MM.1S (cell line): Measurements from ENCODE around the gene NUP153.

Experiments
- DNase-seq: peaks from one replicate; pipeline ENCODE4 v3.0.0-alpha.2; 2015
- H2AFZ ChIP-seq: fragments of 300-600 bp; sonication (generic); 2 replicates; pipeline ENCODE4 v1.6.0; 2016; ENCODE audit warnings: antibody characterized with exemption, low read length
- H3F3A ChIP-seq: fragments of 300-600 bp; sonication (generic); 2 replicates; pipeline ENCODE4 v1.6.1; 2016; ENCODE audit warnings: mild to moderate bottlenecking, antibody characterized with exemption, low read length, moderate library complexity, mixed read lengths; ENCODE audit not compliant: insufficient read depth
- H3K27ac ChIP-seq: fragments of 300-600 bp; sonication (generic); 2 replicates; pipeline ENCODE4 v1.5.1; 2016; ENCODE audit warnings: mild to moderate bottlenecking, low read length
- H3K27me3 ChIP-seq: fragments of 300-600 bp; sonication (generic); replicated peaks from 2 replicates; pipeline ENCODE4 v1.6.0; 2016; ENCODE audit warnings: low read length; ENCODE audit not compliant: insufficient read depth
- H3K36me3 ChIP-seq: fragments of 300-600 bp; sonication (generic); replicated peaks from 2 replicates; pipeline ENCODE4 v1.6.1; 2016; ENCODE audit warnings: mild to moderate bottlenecking, low read length, mixed read lengths; ENCODE audit not compliant: insufficient read depth
- H3K4me1 ChIP-seq: fragments of 300-600 bp; sonication (generic); 2 replicates; pipeline ENCODE4 v1.6.1; 2016; ENCODE audit warnings: low read length, mixed read lengths
- H3K4me2 ChIP-seq: fragments of 300-600 bp; sonication (generic); 2 replicates; pipeline ENCODE4 v1.6.0; 2016; ENCODE audit warnings: low read depth, low read length
- H3K4me3 ChIP-seq: fragments of 300-600 bp; sonication (generic); 2 replicates; pipeline ENCODE4 v1.5.1; 2016; ENCODE audit warnings: low read length, mixed read lengths
- H3K79me2 ChIP-seq: fragments of 300-600 bp; sonication (generic); 2 replicates; pipeline ENCODE4 v1.6.1; 2016; ENCODE audit warnings: mixed run types, low read length, mixed read lengths
- H3K9ac ChIP-seq: fragments of 300-600 bp; sonication (generic); 2 replicates; pipeline ENCODE4 v1.6.1; 2016; ENCODE audit warnings: low read length, mixed read lengths
- H3K9me2 ChIP-seq: fragments of 300-600 bp; sonication (generic); replicated peaks from 2 replicates; pipeline ENCODE4 v1.6.1; 2016; ENCODE audit warnings: mild to moderate bottlenecking, low read length, mixed read lengths; ENCODE audit not compliant: insufficient read depth
- H3K9me3 ChIP-seq: fragments of 300-600 bp; sonication (generic); replicated peaks from 2 replicates; pipeline ENCODE4 v1.6.1; 2016; ENCODE audit warnings: mild to moderate bottlenecking, low read length, mixed read lengths; ENCODE audit not compliant: insufficient read depth
- H4K20me1 ChIP-seq: fragments of 300-600 bp; sonication (generic); 2 replicates; pipeline ENCODE4 v1.6.1; 2016; ENCODE audit warnings: mild to moderate bottlenecking, low read length, moderate library complexity, mixed read lengths; ENCODE audit not compliant: insufficient read depth
- EZH2 ChIP-seq: fragments of 300-600 bp; sonication (generic); optimal IDR thresholded peaks from 2 replicates; pipeline ENCODE3; 2017; ENCODE audit warnings: low read depth, mild to moderate bottlenecking, antibody characterized with exemption, low read length, mixed read lengths
- EZH2phosphoT487 ChIP-seq: fragments of 300-600 bp; sonication (generic); IDR thresholded peaks from 2 replicates; pipeline ENCODE4 v1.6.1; 2018; ENCODE audit warnings: antibody characterized with exemption, low read length
- TF ChIP-seq, protein P1 (sequence below): fragments of 300-600 bp; sonication (generic); IDR thresholded peaks from 2 replicates; pipeline ENCODE4 v1.5.1; 2016; ENCODE audit warnings: antibody characterized with exemption, low read length, mixed read lengths

NUP153 gene

DNA sequence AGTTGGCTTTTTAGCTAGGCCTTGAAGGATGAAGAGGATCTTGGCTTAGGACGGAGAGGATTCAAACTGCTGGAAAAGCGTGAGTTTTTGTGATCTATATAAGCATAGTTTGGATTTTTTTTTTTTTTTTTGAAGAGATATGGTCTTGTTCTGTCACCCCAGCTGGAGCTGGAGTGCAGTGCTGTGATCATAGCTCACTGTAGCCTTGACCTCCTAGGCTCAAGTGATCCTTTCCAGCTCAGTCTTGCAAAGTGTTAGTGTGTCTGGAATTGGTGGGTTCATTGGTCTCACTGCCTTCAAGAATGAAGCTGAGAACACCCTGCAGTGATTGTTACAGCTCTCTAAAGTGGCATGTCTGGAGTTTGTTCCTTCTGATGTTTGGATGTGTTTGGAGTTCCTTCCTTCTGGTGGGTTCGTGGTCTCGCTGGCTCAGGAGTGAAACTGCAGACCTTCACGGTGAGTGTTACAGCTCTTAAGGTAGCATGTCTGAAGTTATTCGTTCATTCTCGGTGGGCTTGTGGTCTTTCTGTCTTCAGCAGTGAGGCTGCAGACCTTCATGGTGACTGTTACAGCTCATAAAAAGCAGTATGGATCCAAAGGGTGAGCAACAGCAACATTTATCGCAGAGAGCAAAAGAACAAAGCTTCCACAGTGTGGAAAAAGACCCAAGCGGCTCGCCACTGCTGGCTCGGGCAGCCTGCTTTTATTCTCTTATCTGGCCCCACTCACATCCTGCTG is 37.5 kb upstream of the NUP153 start:
- no peaks in the 10 kb centered on the region for H3K79me2 ChIP-seq
- no peak overlapping the region for H3K27ac ChIP-seq
- no peak for DNase-seq
- no peak overlapping the region for H3K9ac ChIP-seq
- no peaks in the 10 kb centered on the region for H3K9me2 ChIP-seq
- H3K9me3 ChIP-seq: no peaks in the 10 kb centered on the region
- TF ChIP-seq, protein P1, sequence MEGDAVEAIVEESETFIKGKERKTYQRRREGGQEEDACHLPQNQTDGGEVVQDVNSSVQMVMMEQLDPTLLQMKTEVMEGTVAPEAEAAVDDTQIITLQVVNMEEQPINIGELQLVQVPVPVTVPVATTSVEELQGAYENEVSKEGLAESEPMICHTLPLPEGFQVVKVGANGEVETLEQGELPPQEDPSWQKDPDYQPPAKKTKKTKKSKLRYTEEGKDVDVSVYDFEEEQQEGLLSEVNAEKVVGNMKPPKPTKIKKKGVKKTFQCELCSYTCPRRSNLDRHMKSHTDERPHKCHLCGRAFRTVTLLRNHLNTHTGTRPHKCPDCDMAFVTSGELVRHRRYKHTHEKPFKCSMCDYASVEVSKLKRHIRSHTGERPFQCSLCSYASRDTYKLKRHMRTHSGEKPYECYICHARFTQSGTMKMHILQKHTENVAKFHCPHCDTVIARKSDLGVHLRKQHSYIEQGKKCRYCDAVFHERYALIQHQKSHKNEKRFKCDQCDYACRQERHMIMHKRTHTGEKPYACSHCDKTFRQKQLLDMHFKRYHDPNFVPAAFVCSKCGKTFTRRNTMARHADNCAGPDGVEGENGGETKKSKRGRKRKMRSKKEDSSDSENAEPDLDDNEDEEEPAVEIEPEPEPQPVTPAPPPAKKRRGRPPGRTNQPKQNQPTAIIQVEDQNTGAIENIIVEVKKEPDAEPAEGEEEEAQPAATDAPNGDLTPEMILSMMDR: no peak
- no peak for TF ChIP-seq EZH2
- no peak for TF ChIP-seq EZH2phosphoT487
- H2AFZ ChIP-seq: no peak overlapping the region
- H3K4me1 ChIP-seq: no peaks in the 10 kb centered on the region
- H3K4me2 ChIP-seq: no peak overlapping the region
- no peaks in the 10 kb centered on the region for H3F3A ChIP-seq
- H3K4me3 ChIP-seq: no peak overlapping the region
- H3K27me3 ChIP-seq: no peaks in the 10 kb centered on the region
- no peaks in the 10 kb centered on the region for H4K20me1 ChIP-seq
- no peaks in the 10 kb centered on the region for H3K36me3 ChIP-seq

DNA sequence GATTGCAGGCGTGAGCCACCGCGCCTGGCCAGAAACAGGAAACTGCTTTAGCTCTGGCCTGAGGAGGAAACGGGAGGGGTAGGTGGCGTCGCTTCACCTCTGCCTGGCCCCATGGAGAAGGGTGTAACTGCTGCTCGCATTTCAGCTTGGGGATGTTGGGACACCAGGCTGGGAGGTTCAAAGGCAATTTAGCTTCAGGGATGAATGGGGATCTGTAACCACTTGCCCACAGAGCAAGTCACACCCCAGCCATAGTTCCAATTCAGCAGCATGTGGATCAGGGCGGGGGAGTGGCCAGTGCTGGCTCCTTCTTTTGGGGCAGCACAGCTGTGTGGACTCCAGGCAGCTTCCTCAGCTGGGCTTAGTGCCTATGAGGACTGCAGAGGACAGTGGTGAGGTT is 34.8 kb upstream of the NUP153 start:
- Histone ChIP-seq H3K36me3 (no peaks in the 10 kb centered on the region), H3K27ac (no peak overlapping the region), H2AFZ (no peak overlapping the region), H3K4me2 (no peak overlapping the region), H3K9me3 (no peaks in the 10 kb centered on the region), H3K27me3 (no peaks in the 10 kb centered on the region), H3K9me2 (no peaks in the 10 kb centered on the region), H4K20me1 (no peaks in the 10 kb centered on the region), H3K79me2 (no peaks in the 10 kb centered on the region), H3K4me3 (no peak overlapping the region), H3F3A (no peaks in the 10 kb centered on the region), H3K9ac (no peak overlapping the region), H3K4me1 (no peaks in the 10 kb centered on the region)
- no peak for TF ChIP-seq EZH2
- TF ChIP-seq EZH2phosphoT487: no peak
- TF ChIP-seq, protein P1: no peak
- DNase-seq: no peak

DNA sequence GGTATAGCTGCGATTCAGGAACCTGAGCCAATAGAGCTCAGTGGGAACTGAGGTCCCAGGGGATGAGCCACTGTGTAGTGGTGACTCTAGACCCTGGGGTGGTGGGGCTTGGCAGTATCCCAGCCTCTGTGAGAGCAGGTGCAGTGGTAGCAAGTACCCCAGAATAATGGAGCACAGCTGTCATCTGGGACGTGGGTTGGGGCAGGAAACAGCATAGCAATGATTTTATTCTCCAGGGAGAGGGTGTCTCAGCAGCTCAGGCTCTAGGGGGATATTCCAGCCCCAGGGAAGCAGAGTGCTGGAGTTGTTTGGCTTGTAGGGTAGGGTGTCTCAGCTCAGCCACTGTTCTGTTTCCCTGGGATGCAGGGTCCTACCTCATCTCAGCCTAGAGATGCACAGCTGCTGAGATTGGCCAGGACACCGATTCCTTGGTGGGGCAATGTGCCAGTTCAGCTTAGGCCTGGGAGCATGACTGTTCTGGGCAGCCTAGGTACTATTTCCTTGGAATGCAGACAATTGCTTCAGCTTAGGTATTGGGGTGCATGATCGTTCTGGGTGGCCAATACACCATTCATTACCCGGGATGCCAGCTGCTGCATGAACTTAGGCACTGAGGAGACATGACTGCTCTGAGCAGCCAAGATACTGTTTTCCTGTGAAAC is 34.0 kb upstream of the NUP153 start:
- TF ChIP-seq EZH2phosphoT487 (no peak), EZH2 (no peak)
- TF ChIP-seq, protein P1: no peak
- Histone ChIP-seq H3F3A (no peaks in the 10 kb centered on the region), H3K9me2 (no peaks in the 10 kb centered on the region), H3K27ac (no peak overlapping the region), H3K79me2 (no peaks in the 10 kb centered on the region), H3K9me3 (no peaks in the 10 kb centered on the region), H3K4me2 (no peak overlapping the region), H3K36me3 (no peaks in the 10 kb centered on the region), H2AFZ (no peak overlapping the region), H4K20me1 (no peaks in the 10 kb centered on the region), H3K4me3 (no peak overlapping the region), H3K27me3 (no peaks in the 10 kb centered on the region), H3K4me1 (no peaks in the 10 kb centered on the region), H3K9ac (no peak overlapping the region)
- no peak for DNase-seq
